ENCODE results near the gene ST6GALNAC6.
"Not testable (repeated sequence)": the region's sequence is repeated elsewhere in the genome, so short reads cannot be mapped to it uniquely, and the experiment has no call there.

ST6GALNAC6 gene

GRCh38 chr9:127893392-127893791, 6.0 kb downstream of the ST6GALNAC6 start:
- no peak for DNase-seq (ENCODE audit: low read depth in 2 of 2)

GRCh38 chr9:127892831-127893230, 6.6 kb downstream of the ST6GALNAC6 start:
- no peak for DNase-seq (ENCODE audit: low read depth in 2 of 2)

GRCh38 chr9:127890053-127890452, 9.3 kb downstream of the ST6GALNAC6 start:
- DNase-seq (ENCODE audit: low read depth in 2 of 2): no peak

GRCh38 chr9:127887792-127888191, 11.6 kb downstream of the ST6GALNAC6 start:
- no peak for DNase-seq (ENCODE audit: low read depth in 2 of 2)

GRCh38 chr9:127886401-127886972, 12.9 kb downstream of the ST6GALNAC6 start:
- DNase-seq (ENCODE audit: low read depth in 2 of 2): no peak

- no peak for DNase-seq (ENCODE audit: low read depth in 2 of 2)
Measured at GRCh38 chr9:127885508-127886281, 13.7 kb downstream of the ST6GALNAC6 start.

- no peak for DNase-seq (ENCODE audit: low read depth in 2 of 2)
Measured at GRCh38 chr9:127884976-127885490, 14.4 kb downstream of the ST6GALNAC6 start.

- DNase-seq (ENCODE audit: low read depth in 2 of 2): no peak
Measured at GRCh38 chr9:127884427-127884911, 14.9 kb downstream of the ST6GALNAC6 start.

- DNase-seq (ENCODE audit: low read depth in 2 of 2): no peak
Measured at GRCh38 chr9:127883959-127884358, 15.4 kb downstream of the ST6GALNAC6 start.

GRCh38 chr9:127881715-127882114, 17.7 kb downstream of the ST6GALNAC6 start:
- DNase-seq (ENCODE audit: low read depth in 2 of 2): not testable (repeated sequence)

- no peak for DNase-seq (ENCODE audit: low read depth in 2 of 2)
Measured at GRCh38 chr9:127880143-127880542, 19.3 kb downstream of the ST6GALNAC6 start.

- DNase-seq (ENCODE audit: low read depth in 2 of 2): no peak
Measured at GRCh38 chr9:127878652-127879390, 20.6 kb downstream of the ST6GALNAC6 start.

GRCh38 chr9:127878001-127878651, 21.3 kb downstream of the ST6GALNAC6 start:
- DNase-seq (ENCODE audit: low read depth in 2 of 2): no peak

- DNase-seq (ENCODE audit: low read depth in 2 of 2): no peak
Measured at GRCh38 chr9:127877566-127877998, 21.8 kb downstream of the ST6GALNAC6 start, which contains the start of gene AK1. Gene AK1 (minus strand): TSS chr9:127877675. CDS start chr9:127874617, 3,058 bp downstream.

GRCh38 chr9:127876764-127877562, 22.4 kb downstream of the ST6GALNAC6 start:
- DNase-seq (ENCODE audit: low read depth in 2 of 2): no peak

- DNase-seq (ENCODE audit: low read depth in 2 of 2): no peak
Measured at GRCh38 chr9:127876026-127876763, 23.2 kb downstream of the ST6GALNAC6 start.

- DNase-seq (ENCODE audit: low read depth in 2 of 2): no peak
Measured at GRCh38 chr9:127875306-127875966, 24.0 kb downstream of the ST6GALNAC6 start.

GRCh38 chr9:127874301-127875221, 24.8 kb downstream of the ST6GALNAC6 start:
- no peak for DNase-seq (ENCODE audit: low read depth in 2 of 2)
